HepG2 (cell line): ENCODE data around the gene STARD10. TPM values are rescaled to one million over a fixed set of nuclear protein-coding genes. Genes with fewer than 3 reads are reported as not detected.
A peak's percentile ranks its signal among the peaks of the same experiment; 100 is the strongest.

ENCODE experiments used
- ARNTL ChIP-seq: sonication (generic); formaldehyde crosslinking; IDR thresholded peaks from 2 replicates; pipeline ENCODE4 v1.4.0; 2020; ENCODE audit warnings: mild to moderate bottlenecking, missing genetic modification reagents
- FOXP4 ChIP-seq: sonication (generic); formaldehyde crosslinking; IDR thresholded peaks from 2 replicates; pipeline ENCODE4 v1.4.0; 2020; ENCODE audit warnings: missing genetic modification reagents
- GABPB1 ChIP-seq: IDR thresholded peaks from 2 replicates; pipeline ENCODE4 v1.6.1; 2016; ENCODE audit warnings: mild to moderate bottlenecking, missing genetic modification reagents, moderate library complexity, missing compliant biosample characterization
- HOXA9 ChIP-seq: sonication (generic); formaldehyde crosslinking; IDR thresholded peaks from 2 replicates; pipeline ENCODE4 v1.8.1; 2022; ENCODE audit warnings: missing genetic modification reagents, mild to moderate bottlenecking, moderate library complexity, borderline replicate concordance
- IRF9 ChIP-seq: sonication (generic); formaldehyde crosslinking; IDR thresholded peaks from 2 replicates; pipeline ENCODE4 v1.8.0; 2022; ENCODE audit warnings: missing genetic modification reagents, mild to moderate bottlenecking, borderline replicate concordance
- MED13 ChIP-seq: sonication (generic); formaldehyde crosslinking; IDR thresholded peaks from 2 replicates; pipeline ENCODE4 v1.5.0; 2020; ENCODE audit warnings: missing genetic modification reagents
- NBN ChIP-seq: fragments of 450-650 bp; conservative IDR thresholded peaks from 2 replicates; pipeline ENCODE4 v1.6.1; 2017
- PAWR ChIP-seq: sonication (generic); formaldehyde crosslinking; IDR thresholded peaks from 2 replicates; pipeline ENCODE4 v1.4.0; 2020; ENCODE audit warnings: missing genetic modification reagents, mild to moderate bottlenecking, borderline replicate concordance
- PAX8 ChIP-seq: sonication (generic); formaldehyde crosslinking; IDR thresholded peaks from 2 replicates; pipeline ENCODE4 v1.8.0; 2022; ENCODE audit warnings: mild to moderate bottlenecking, missing genetic modification reagents, borderline replicate concordance
- RFXANK ChIP-seq: IDR thresholded peaks from 2 replicates; pipeline ENCODE4 v1.6.1; 2016
- SOX13 ChIP-seq, 3 experiments: fragments of 450-650 bp in 1 of 3; sonication (generic) in 1 of 3; formaldehyde crosslinking in 1 of 3; IDR thresholded peaks in 2 of 3; conservative IDR thresholded peaks in 1 of 3; 2 replicates each; pipeline versions ENCODE4 v1.5.0 to v1.6.1; 2016 to 2020; ENCODE audit warnings: antibody characterized with exemption in 1 of 3, mild to moderate bottlenecking in 1 of 3, missing compliant biosample characterization in 1 of 3, missing genetic modification reagents in 1 of 3, moderate library complexity in 1 of 3
- TCF12 ChIP-seq, 2 experiments: fragments of 450-650 bp in 1 of 2; sonication (generic) in 1 of 2; formaldehyde crosslinking in 1 of 2; IDR thresholded peaks; 2 replicates each; pipeline versions ENCODE4 v1.6.1 to v1.8.0; 2017 to 2022; ENCODE audit warnings: antibody characterized with exemption in 1 of 2, mild to moderate bottlenecking in 1 of 2, missing genetic modification reagents in 1 of 2, moderate library complexity in 1 of 2
- ZBTB1 ChIP-seq: sonication (generic); formaldehyde crosslinking; IDR thresholded peaks from 2 replicates; pipeline ENCODE4 v1.4.0; 2020; ENCODE audit warnings: missing genetic modification reagents, borderline replicate concordance
- ZFP1 ChIP-seq: IDR thresholded peaks from 2 replicates; pipeline ENCODE4 v1.6.1; 2016
- ZNF101 ChIP-seq: sonication (generic); formaldehyde crosslinking; IDR thresholded peaks from 2 replicates; pipeline ENCODE4 v1.4.0; 2020; ENCODE audit warnings: mild to moderate bottlenecking, low read depth, missing genetic modification reagents, borderline replicate concordance
- ZNF180 ChIP-seq: sonication (generic); formaldehyde crosslinking; IDR thresholded peaks from 2 replicates; pipeline ENCODE4 v1.4.0; 2020; ENCODE audit warnings: low read depth, missing genetic modification reagents, borderline replicate concordance
- ZNF30 ChIP-seq: sonication (generic); formaldehyde crosslinking; IDR thresholded peaks from 2 replicates; pipeline ENCODE4 v1.5.0; 2020; ENCODE audit warnings: mild to moderate bottlenecking, missing genetic modification reagents
- ZNF333 ChIP-seq: sonication (generic); formaldehyde crosslinking; IDR thresholded peaks from 2 replicates; pipeline ENCODE4 v1.4.0; 2020; ENCODE audit warnings: mild to moderate bottlenecking, missing genetic modification reagents, borderline replicate concordance
- ZNF337 ChIP-seq: sonication (generic); formaldehyde crosslinking; IDR thresholded peaks from 2 replicates; pipeline ENCODE4 v1.5.1; 2020; ENCODE audit warnings: missing genetic modification reagents, low read depth, mild to moderate bottlenecking, borderline replicate concordance
- ZNF550 ChIP-seq: sonication (generic); formaldehyde crosslinking; IDR thresholded peaks from 2 replicates; pipeline ENCODE4 v1.4.0; 2020; ENCODE audit warnings: mild to moderate bottlenecking, missing genetic modification reagents, borderline replicate concordance
- ZNF572 ChIP-seq: sonication (generic); formaldehyde crosslinking; IDR thresholded peaks from 2 replicates; pipeline ENCODE4 v1.5.1; 2020; ENCODE audit warnings: mild to moderate bottlenecking, missing genetic modification reagents
- ZNF652 ChIP-seq: IDR thresholded peaks from 2 replicates; pipeline ENCODE4 v1.6.1; 2016; ENCODE audit warnings: low read depth, borderline replicate concordance
- ZNF710 ChIP-seq: sonication (generic); formaldehyde crosslinking; IDR thresholded peaks from 2 replicates; pipeline ENCODE4 v1.5.0; 2020; ENCODE audit warnings: mild to moderate bottlenecking, missing genetic modification reagents, borderline replicate concordance
- ZNF788 ChIP-seq: sonication (generic); formaldehyde crosslinking; IDR thresholded peaks from 2 replicates; pipeline ENCODE4 v1.5.0; 2020; ENCODE audit warnings: mild to moderate bottlenecking, missing genetic modification reagents, borderline replicate concordance
- ZNF816 ChIP-seq: sonication (generic); formaldehyde crosslinking; IDR thresholded peaks from 2 replicates; pipeline ENCODE4 v1.8.0; 2022; ENCODE audit warnings: missing genetic modification reagents, mild to moderate bottlenecking, borderline replicate concordance
- polyA plus RNA-seq, 8 experiments: library from polyadenylated mRNA; depleted of rRNA in 3 of 8; stranded (reverse) in 7 of 8; unstranded in 1 of 8; fragments of >200 nt; fragmentation: Illumina TruSeq in 4 of 8; extraction: Trizol in 4 of 8; gene quantifications; 2 replicates each; pipeline versions ENCODE4 v1.2.1 to v1.2.3, GENCODE V29; 2011 to 2016; ENCODE audit warnings: low read depth in 4 of 8, missing spikeins in 1 of 8, mixed read lengths in 1 of 8; ENCODE audit not compliant: insufficient read depth in 1 of 8
- total RNA-seq, 5 experiments: library from RNA; depleted of rRNA; stranded (reverse); fragments of >200 nt; fragmentation: Illumina TruSeq; extraction: Trizol; gene quantifications; 2 replicates each; pipeline ENCODE4 v1.2.3, GENCODE V29; 2016; ENCODE audit warnings: low read depth in 1 of 5

STARD10 gene
- total and polyA plus RNA-seq, 2 of the 13 experiments (the other 11 are each of a cell fraction or from before 2014, with no cell fraction given): 260 to 341 TPM

GRCh38 chr11:72813740-72814285 lies 20.0 kb upstream of the STARD10 start (continued):
- TF ChIP-seq ZNF550 (no peak), ZNF333 (CRISPR knock-in tag) (peak; percentile 81), HOXA9 (CRISPR knock-in tag) (no peak; the same call in 1 of the 2 replicates), ZNF652 (CRISPR knock-in tag) (peak; percentile 97), RFXANK (CRISPR knock-in tag) (no peak), PAX8 (no peak), PAWR (CRISPR knock-in tag) (no peak), MED13 (CRISPR knock-in tag) (no peak), SOX13 (IDR thresholded peaks at IDR 0.05) (no peak), SOX13 (CRISPR knock-in tag; conservative IDR thresholded peaks at IDR 0.05 in 1 of 2, IDR thresholded peaks at IDR 0.05 in 1 of 2) (no peak), ZNF710 (CRISPR knock-in tag) (no peak), IRF9 (CRISPR knock-in tag) (no peak), ZNF180 (CRISPR knock-in tag) (no peak), ZNF572 (CRISPR knock-in tag) (0 out of 2 replicates have a peak, but pooled peaks have one; percentile 51), GABPB1 (CRISPR knock-in tag) (peak; percentile 68; the same call in 1 of the 2 replicates), ZNF30 (peak; percentile 74; the same call in 1 of the 2 replicates), TCF12 (IDR thresholded peaks at IDR 0.05) (no peak), TCF12 (CRISPR knock-in tag; IDR thresholded peaks at IDR 0.05) (no peak), ZBTB1 (no peak), ZNF101 (CRISPR knock-in tag) (no peak), ZNF788 (CRISPR knock-in tag) (no peak), ARNTL (CRISPR knock-in tag) (0 out of 2 replicates have a peak, but pooled peaks have one; percentile 29), ZNF816 (CRISPR knock-in tag) (no peak), FOXP4 (CRISPR knock-in tag) (no peak; the same call in 1 of the 2 replicates), ZFP1 (CRISPR knock-in tag) (no peak), NBN (no peak), ZNF337 (CRISPR knock-in tag) (no peak)
